ENCODE data around the gene KYNU. TPM values are rescaled to one million over a fixed set of nuclear protein-coding genes. Genes with fewer than 3 reads are reported as not detected.

KYNU gene
- total and polyA plus RNA-seq, 9 of the 15 experiments (the other 6 are each of a cell fraction or from before 2014, with no cell fraction given) = 2.6 to 11.6 (median 7.2) TPM

DNA sequence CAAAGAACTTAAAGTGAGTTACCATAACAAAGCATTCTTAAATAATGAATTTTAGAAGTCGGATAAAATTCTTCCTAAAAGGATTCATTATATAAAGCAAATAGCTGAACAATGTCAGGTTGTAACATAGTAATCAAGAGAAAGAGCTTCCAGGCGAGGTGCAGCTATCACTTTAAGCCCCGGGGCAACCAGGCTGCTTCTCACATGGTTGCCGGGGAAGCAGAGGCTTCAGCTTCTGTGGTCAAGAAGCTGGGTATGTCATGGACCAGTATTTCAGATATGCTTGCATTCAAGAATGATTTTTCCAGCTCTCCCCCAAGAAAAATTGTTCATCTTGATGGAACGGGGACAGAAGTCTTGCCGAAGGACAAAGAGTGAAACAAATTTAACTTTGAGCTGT, 23.6 kb upstream of the KYNU start:
- Histone ChIP-seq H3K4me2 (ENCODE audit: insufficient read depth, low read length) (no peak overlapping the region), H3K4me3 (no peak overlapping the region), H3K27me3 (ENCODE audit: control insufficient read depth in 2 of 2, insufficient read depth in 2 of 2, low read length in 2 of 2) (no peaks in the 10 kb centered on the region), H3K9me1 (ENCODE audit: control insufficient read depth, insufficient read depth, low read length) (no peaks in the 10 kb centered on the region), H3K36me3 (ENCODE audit: control insufficient read depth, insufficient read depth, low read length) (no peaks in the 10 kb centered on the region), H3K79me2 (ENCODE audit: control insufficient read depth, insufficient read depth, low read length) (no peaks in the 10 kb centered on the region), H2AFZ (ENCODE audit: low read depth, low read length) (no peak overlapping the region), H3K9ac (ENCODE audit: insufficient read depth in 1 of 2, low read depth in 2 of 2, low read length in 2 of 2) (no peak overlapping the region), H3K4me1 (replicated peaks in 1 of 2; ENCODE audit: control insufficient read depth in 2 of 2, insufficient read depth in 2 of 2, low read length in 2 of 2) (no peaks in the 10 kb centered on the region), H3K9me3 (replicated peaks; ENCODE audit: control insufficient read depth, insufficient read depth, low read depth, low read length) (no peaks in the 10 kb centered on the region), H4K20me1 (replicated peaks; ENCODE audit: control insufficient read depth, insufficient read depth, low read length) (no peaks in the 10 kb centered on the region), H3K27ac (ENCODE audit: extremely low read depth, low read depth, low read length) (no peak overlapping the region)
- BruUV-seq (replicated peaks) = no TSS peak
- WGBS (ENCODE audit: insufficient coverage, low coverage, missing lambda C conversion rate) = 3% methylated on average over 6 of the region's 6 CpGs
- FAIRE-seq (no peak), ATAC-seq (no peak), DNase-seq (ENCODE audit: extremely low read depth in 1 of 4, low spot score in 3 of 4) (no peak)
- TF ChIP-seq CBX2 (IDR thresholded peaks at IDR 0.05; ENCODE audit: insufficient read depth, low read length, poor library complexity, severe bottlenecking) = no peak
- no peak for TF ChIP-seq MEIS2 (IDR thresholded peaks at IDR 0.05; ENCODE audit: partially characterized antibody)
- TF ChIP-seq DNMT1 (IDR thresholded peaks at IDR 0.05) = no peak
- TF ChIP-seq ZNF274 (IDR thresholded peaks at IDR 0.05; ENCODE audit: borderline replicate concordance, low read depth, low read length) = no peak
- TF ChIP-seq ZNF445 (CRISPR knock-in tag; IDR thresholded peaks at IDR 0.05; ENCODE audit: low read depth) = no peak
- no peak for TF ChIP-seq SRSF7 (optimal IDR thresholded peaks at IDR 0.05; ENCODE audit: low read depth, low read length)
- ChIA-PET POLR2A (no interaction called here), CTCF (ENCODE audit: low intra/inter-chr PET ratio) (no interaction called here)
- in situ Hi-C loops (cut with MboI) (no loop called here), intact Hi-C loops (cut with micrococcal nuclease) (no loop called here)

Data from K562 (cell line).